Upper lobe of left lung (tissue), 4 donors: ENCODE data around the gene PIR.

ENCODE experiments used
- CTCF ChIP-seq, 6 experiments: fragments of 450-650 bp in 4 of 6; fragments of 200-600 bp in 2 of 6; sonication (generic) in 2 of 6; IDR thresholded peaks; one replicate each; pipeline ENCODE4 v1.5.1; 2016 to 2019; ENCODE audit warnings: antibody characterized with exemption in 6 of 6
- EP300 ChIP-seq, 4 donors: sonication (generic); formaldehyde crosslinking; IDR thresholded peaks; one replicate each; pipeline ENCODE4 v1.5.1; 2017; ENCODE audit warnings: antibody characterized with exemption in 4 of 4, control low read depth in 2 of 4
- POLR2A ChIP-seq, 4 donors: fragments of 450-650 bp; IDR thresholded peaks; one replicate each; pipeline ENCODE4 v1.5.1; 2016 to 2017; ENCODE audit warnings: antibody characterized with exemption in 4 of 4, mild to moderate bottlenecking in 2 of 4

GRCh38 chrX:15498741-15499140, 5.6 kb upstream of the PIR start:
- no peak for TF ChIP-seq CTCF (IDR thresholded peaks at IDR 0.05)
- TF ChIP-seq EP300 (IDR thresholded peaks at IDR 0.05): no peak
- no peak for TF ChIP-seq POLR2A (IDR thresholded peaks at IDR 0.05)
